Activated naive CD4-positive, alpha-beta T cell treated with anti-CD3 and anti-CD28 coated beads, Interleukin-2, amount 10 ng/mL, durations not matched to agents 5 hours and 36 hours (primary cell): ENCODE measurements around the gene AWAT2. TPM values are rescaled to one million over a fixed set of nuclear protein-coding genes. Genes with fewer than 3 reads are reported as not detected.

Experiments
- microRNA-seq: library from miRNA; unstranded; fragments of <30 nt; microRNA quantifications from one replicate; pipeline ENCODE4 v1.2.0, GENCODE V29; 2022; ENCODE audit warnings: borderline microRNAs expressed, borderline replicate concordance
- total RNA-seq, 2 experiments: library from RNA; stranded (reverse); gene quantifications; one replicate each; pipeline ENCODE4 v1.2.3, GENCODE V29; 2021

Gene AWAT2, protein sequence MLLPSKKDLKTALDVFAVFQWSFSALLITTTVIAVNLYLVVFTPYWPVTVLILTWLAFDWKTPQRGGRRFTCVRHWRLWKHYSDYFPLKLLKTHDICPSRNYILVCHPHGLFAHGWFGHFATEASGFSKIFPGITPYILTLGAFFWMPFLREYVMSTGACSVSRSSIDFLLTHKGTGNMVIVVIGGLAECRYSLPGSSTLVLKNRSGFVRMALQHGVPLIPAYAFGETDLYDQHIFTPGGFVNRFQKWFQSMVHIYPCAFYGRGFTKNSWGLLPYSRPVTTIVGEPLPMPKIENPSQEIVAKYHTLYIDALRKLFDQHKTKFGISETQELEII
- total RNA-seq, result not detected

DNA sequence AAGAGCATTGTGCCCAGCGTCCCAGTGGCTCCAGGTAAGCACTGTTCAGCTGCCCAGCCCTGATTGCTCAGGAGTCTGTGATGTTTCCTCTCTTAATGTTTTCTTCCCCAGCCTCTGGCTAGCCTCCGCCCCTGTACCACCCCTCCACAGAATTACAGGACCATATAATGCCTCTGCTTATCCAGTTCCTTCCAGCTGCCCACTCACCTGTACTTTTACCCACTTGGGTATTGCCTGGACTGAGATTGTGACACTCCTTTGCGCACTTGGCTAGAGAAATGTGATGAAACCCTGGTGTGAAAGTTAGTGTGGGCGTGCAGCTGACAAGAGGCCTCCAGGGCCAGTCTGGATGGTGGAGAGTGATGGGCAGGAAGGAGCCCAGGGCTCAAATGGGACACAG is at the start of gene AWAT2:
TSS of gene AWAT2 (minus strand) at position 14 of the 400 bp plus-strand sequence. CDS start at position 8, 6 bp downstream.

DNA sequence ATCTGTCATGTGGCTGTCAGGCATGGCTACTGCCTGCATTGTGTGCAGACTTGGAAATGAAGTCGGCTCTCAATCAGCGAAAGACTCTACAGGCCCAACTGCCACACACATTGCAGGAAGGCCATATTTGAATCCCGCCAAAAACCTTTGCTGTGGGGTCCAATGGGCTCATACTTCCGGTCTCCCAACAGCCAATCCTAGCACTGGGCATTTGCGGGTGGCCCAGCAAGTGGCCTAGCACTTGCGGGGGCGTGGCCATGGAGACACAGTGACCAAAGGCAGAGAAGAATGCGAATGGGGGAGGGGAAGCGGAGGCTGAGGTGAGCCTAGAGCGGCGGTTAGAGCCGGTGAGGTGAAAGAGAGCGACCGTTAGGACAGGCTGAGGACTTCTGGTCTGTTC is 12.3 kb upstream of the AWAT2 start, which contains the start of gene OTUD6A:
TSS of gene OTUD6A (plus strand) at position 382 of the 400 bp plus-strand sequence. CDS start 68 bp downstream, outside the sequence.

Small RNA genes within 50 kb of the gene (microRNA-seq; reads per million reads assigned to microRNA genes)
- gene MIR676, result 15.0 reads per million, percentile 49 among the genes with 10 or more reads in this experiment

Other genes with a start within 250 kb of the AWAT2 start
- gene OTUD6A, start 12.5 kb upstream of the AWAT2 start, total RNA-seq, result not detected
- 10 to 100 TPM; 79.7 to 85.8 TPM for gene IGBP1, start 83.5 kb upstream of the AWAT2 start, total RNA-seq
- not detected for gene DGAT2L6, start 127.5 kb upstream of the AWAT2 start, total RNA-seq
- not detected for gene AWAT1, start 184.7 kb upstream of the AWAT2 start, total RNA-seq
- gene P2RY4, start 210.3 kb upstream of the AWAT2 start, total RNA-seq, result under 1 TPM; 0.14 to 0.28 TPM
- not detected for gene ARR3, start 218.4 kb upstream of the AWAT2 start, total RNA-seq
- gene RAB41, start 232.2 kb upstream of the AWAT2 start, total RNA-seq, result not detected
- 10 to 100 TPM; 33.1 to 33.3 TPM for gene PDZD11, start 240.0 kb upstream of the AWAT2 start, total RNA-seq
- gene KIF4A, start 240.2 kb upstream of the AWAT2 start, total RNA-seq, result 10 to 100 TPM; 28.0 to 28.8 TPM